Iris pigment epithelial cell (primary cell): Measurements from ENCODE around the gene FLG2.

ENCODE experiments used
- DNase-seq: peaks from one replicate; pipeline ENCODE4 v3.0.0-alpha.2; 2011; ENCODE audit warnings: low read depth

Gene FLG2

DNA sequence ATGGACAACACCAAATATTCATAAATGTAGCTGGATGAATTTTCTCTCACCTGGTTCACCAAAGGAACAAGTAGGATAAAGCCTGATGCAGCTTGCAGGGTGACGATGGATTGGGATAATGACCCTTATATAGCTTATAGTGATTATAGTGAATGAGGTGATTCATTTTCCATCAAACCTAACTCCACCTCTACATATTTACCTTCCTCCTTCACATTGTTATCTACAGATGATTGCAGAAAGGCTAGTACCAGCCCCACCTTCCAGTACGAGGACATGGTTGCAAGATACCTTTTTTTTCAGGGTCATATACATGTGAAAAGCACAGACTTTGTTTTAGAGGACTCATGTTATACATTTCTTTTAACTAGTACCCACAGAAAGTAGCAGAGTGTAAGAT lies at the start of gene FLG2:
FLG2 (minus strand) TSS at position 101 of the 400 bp plus-strand sequence. CDS start 1,122 bp downstream, outside the sequence.
- DNase-seq = no peak

- no peak for DNase-seq
Observed at GRCh38 chr1:152408664-152409063, 48.9 kb upstream of the FLG2 start.

GRCh38 chr1:152398812-152399698 lies 39.2 kb upstream of the FLG2 start:
- DNase-seq = no peak

DNA sequence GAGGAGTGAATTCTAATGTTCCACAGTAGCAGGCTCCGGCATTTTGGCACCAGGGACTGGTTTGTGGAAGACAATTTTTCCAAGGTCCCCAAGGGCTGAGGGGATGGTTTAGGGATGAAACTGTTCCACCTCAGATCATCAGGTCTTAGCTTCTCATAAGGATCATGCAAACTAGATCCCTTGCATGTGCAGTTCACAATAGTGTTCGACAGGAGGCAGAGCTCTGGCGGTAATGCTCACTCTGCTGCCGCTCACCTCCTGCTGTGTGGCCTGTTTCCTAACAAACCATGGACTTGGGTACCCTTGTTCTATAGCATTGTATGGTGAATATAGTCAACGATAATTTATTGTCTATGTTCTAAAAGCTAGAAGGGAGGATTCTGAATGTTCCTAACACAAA lies 37.7 kb upstream of the FLG2 start:
- no peak for DNase-seq

DNA sequence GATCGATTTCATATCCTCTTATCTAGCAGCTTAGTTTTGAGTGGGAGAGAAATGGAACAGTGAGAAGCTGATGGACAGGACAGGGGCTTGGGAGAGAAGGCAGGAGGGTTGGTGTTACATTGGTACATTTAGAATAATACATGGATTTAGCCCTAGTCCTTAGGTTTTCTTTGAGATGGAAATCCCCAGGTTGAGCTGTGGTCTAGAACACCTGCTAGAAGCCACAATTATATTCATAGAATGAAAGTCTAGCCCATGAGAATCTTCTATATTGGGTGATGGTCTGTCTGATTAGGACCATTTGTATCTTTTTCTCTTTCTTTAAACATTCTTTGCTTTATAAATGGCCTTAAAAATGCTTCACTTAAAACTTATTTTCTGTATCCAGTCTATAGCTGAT lies 34.3 kb upstream of the FLG2 start:
- no peak for DNase-seq

DNA sequence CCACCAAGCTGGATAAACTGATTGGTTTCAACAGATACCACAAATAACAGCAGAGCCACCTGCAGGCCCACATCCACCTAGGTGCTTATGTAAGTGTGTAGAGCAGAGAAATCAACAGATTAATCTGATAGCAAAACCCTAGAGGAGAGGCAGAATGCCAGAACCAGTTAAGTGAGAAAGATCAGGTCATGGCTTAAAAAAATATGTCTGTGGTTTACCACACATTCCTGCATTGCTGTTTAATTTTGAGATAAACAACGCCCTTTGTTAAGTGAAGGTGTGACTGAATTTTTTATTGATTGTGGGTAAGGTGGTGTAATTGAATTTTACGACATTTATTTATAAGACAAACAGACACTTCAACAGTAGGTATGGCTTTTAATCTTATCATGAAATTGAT lies 33.1 kb upstream of the FLG2 start:
- DNase-seq = no peak

DNA sequence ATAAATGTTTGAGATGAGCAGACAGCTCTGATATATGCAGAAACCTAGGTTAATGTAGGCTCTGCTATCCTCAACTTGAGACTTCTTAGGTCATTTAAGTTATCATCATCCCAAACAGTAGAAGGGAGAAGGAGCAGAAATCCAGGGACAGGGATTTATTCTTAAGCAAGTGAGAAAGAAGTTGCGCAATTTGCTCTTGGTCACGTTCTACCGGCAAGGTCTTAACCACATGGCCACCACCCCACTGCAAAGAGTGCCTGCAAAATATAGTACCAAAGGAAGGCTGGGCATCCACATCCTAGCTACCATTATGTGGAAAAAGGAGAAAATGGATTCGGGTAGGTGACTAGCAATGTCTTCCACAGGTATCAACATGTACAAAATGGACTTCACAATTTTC lies 29.1 kb upstream of the FLG2 start:
- DNase-seq = no peak

GRCh38 chr1:152386940-152387339 lies 27.1 kb upstream of the FLG2 start:
- DNase-seq = no peak

- DNase-seq = no peak
Observed at GRCh38 chr1:152380932-152381331, 21.1 kb upstream of the FLG2 start.

DNA sequence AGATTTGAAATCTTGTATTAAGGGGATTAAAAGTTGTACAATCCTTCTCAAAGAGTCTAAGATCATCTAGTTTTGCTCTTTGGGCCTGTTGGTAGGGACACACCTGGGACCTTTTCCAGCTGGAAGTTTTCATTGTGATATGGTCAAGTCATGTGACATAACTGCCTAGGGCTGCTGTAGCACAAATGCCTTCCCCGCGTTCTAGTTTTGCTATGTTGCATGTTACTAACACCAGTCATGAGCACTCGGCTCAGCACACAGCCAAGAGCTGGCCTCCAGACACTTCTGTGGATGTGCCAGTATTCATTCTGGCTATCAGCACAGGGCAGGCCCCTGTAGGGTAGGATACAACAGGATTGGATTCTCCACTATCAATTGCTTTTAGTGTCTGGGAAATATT lies 14.6 kb upstream of the FLG2 start:
- no peak for DNase-seq

DNA sequence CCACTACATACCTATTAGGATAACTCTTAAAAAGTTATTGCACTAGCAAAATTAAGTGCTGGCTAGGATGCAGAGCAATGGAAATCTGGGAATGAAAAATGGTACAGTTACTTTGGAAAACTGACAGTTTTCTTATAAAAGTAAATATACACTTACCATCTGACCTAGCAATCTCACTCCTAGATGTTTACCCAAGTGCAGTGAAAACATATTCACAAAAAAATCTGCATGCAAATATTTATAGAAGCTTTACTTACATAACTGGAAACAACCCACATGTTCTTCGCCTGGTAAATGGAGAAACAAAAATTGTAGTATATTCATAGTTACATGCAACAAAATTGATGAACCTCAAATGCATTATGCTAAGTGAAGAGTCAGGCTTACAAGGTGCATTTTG lies 12.9 kb upstream of the FLG2 start:
- DNase-seq = no peak

GRCh38 chr1:152367436-152367835 lies 7.6 kb upstream of the FLG2 start:
- no peak for DNase-seq

DNA sequence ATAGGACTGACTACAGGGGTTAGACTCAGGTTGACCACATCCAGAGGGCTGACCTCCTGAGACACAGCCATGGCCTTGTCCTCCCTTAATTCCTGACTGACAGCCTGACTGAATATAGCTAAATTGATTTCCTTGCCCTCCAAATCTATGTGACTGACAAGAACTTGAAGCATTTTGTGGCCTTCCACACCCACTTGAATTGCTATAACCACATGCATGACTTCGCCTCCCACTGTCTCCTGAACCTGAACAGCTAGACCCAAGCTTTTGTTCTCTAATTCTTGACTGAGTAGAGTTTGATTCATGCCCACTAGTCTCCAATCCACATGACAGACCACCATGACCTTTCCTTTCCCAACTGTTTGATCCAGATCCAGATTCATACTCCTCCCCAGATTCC lies 3.1 kb downstream of the FLG2 start:
- DNase-seq = no peak

DNA sequence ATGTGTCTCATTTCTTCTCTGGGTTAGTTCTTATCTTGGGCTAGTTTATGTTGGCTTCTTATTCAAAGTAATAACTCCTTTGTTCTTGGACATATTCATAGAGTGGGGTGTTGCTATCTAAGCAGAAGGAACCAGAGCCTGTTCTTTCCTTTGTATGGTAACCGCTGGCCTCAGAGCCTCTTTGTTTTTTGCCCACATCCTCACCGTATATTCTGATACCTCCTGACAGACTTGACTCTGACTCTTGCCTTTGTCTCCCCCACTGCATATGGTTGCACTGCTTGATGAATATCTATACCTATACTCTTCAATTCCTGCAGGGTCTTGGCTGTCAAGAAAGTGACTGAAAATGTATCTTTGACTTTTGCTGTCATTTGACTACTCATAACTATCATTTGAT lies 10.2 kb downstream of the FLG2 start:
- DNase-seq = no peak

GRCh38 chr1:152348447-152348846 lies 11.4 kb downstream of the FLG2 start:
- DNase-seq = peak; percentile 8

DNA sequence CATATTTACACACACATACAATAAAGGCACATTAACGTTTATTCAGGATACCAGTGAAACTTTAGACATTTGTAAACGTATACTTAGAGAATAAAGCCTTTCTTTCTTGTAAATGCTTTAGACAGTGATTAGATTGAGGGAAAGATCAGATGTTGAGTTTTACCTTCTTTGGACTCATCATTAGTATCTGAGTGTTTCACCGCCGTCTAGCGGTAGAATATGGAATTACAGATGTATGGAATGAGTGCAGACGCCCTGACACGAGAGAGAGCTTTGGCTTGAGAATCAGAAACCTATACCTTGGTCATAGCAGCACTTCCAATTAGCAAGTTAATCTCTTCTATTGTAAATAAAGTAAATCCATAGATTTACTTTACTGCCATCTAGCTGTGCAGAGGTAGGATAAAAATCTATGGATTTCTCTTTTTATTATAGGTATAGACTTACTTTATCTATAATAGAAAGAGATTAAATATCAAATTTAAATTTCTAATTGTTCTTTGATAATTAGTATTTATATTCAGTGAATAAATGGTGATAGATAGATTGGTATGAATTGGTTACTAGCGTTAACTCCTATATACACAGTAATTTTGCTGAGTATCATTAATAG lies 12.6 kb downstream of the FLG2 start:
- peak; percentile 55 for DNase-seq

DNA sequence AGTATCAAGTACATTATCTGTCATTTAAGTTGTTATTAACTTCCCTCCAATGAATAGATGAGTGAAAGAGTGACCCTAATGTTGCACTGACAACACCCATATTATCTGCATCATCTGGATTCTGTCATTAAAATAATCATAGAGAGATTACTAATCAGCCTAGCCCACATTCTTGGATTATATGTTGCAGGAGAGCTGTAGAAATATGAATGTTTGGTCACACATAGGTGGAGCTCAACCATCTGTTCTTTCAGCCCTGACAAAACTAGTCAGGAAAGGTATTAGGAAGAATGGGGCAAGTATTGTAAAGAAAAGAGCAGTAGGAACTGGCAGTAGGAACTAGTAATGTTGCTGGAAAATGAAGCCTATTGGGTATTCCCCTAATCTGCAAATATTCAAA lies 15.4 kb downstream of the FLG2 start:
- no peak for DNase-seq

- DNase-seq = no peak
Observed at GRCh38 chr1:152343006-152343405, 16.8 kb downstream of the FLG2 start.

GRCh38 chr1:152335399-152335798 lies 24.4 kb downstream of the FLG2 start:
- no peak for DNase-seq

DNA sequence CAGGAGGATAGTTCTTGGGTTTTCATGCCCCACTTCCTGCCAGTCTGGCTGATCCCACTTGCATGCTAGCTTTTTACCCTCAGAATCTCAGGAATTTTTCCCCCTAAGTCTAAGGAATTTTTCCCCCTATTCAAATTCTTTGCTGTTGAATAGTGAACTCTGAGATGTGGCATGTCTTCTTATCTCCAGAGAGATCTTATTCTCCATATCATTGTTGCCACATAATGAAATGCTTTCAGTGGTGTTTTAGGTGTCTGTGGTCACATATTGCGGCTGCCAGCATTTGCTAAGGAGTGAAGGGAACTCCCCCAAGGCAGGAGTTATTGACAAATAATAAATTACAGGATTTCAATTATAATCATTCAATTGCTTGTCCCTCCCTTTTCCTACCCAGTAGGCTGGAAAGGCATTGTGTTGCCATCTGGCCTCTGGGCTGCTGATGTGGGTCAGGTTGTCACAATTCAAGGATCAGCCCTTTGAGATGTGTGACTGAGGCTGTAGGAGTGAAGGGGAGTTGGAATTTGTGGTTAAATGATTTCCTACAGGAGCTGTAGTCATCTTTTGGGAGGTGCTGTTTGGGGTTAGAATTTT lies 30.9 kb downstream of the FLG2 start:
- DNase-seq = no peak

DNA sequence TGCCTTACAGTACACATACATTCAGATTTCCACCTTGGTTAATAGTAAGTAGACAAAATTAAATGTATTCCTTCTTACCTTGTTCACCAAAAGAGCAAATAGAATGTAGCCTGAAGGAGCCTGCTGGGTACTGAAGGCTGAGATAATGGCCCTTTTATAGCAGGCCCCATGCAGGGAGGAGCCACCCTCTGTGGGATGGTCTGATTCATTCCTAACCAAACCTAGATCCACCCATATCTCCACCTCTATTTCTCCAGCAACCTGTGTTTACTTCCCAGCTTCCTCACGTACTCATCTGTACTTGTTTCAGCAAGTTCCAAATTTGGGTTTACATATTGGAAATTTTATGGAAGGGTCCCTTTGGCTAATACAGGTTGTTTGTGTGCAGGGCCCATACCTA lies 34.7 kb downstream of the FLG2 start, which contains the start of gene FLG:
FLG (minus strand) TSS at position 129 of the 400 bp plus-strand sequence. CDS start 9,783 bp downstream, outside the sequence.
- no peak for DNase-seq

DNA sequence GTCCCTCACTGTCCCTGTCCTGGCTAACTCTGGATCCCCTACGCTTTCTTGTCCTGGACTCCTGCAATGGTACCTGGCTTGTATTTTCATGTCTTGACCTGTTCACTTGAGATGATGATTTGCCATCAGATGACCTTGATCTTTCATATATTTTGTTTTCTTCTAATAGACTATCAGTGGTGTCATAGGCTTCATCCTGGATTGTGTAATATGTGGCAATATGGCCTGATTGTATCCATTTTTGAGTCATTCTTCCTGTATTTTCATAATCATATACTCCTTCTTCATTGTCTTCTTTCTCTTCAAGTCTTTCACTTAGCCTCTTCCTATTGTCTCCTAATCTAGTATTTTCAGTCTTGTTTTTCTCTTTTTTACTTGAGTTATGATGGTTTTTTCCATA lies 45.8 kb downstream of the FLG2 start:
- DNase-seq = no peak

- DNase-seq = no peak
Observed at GRCh38 chr1:152313319-152313801, 46.4 kb downstream of the FLG2 start.
